K562 (cell line): ENCODE data around the gene PDIA5. TPM values are rescaled to one million over a fixed set of nuclear protein-coding genes. Genes with fewer than 3 reads are reported as not detected.

ENCODE experiments used
- ATAC-seq: fragments of 200-7000 bp; cut with Tn5 transposase; 3 replicates; pipeline ENCODE4 v1.9.1; 2020; ENCODE audit warnings: moderate library complexity
- BruUV-seq: library from RNA; stranded (reverse); fragments of 400-500 nt; replicated peaks from 2 replicates; lab custom pipeline; 2021; lab: Mats Ljungman, UMichigan
- CTCF ChIA-PET: fragments of 300-600 bp; formaldehyde crosslinking; extraction: SDS; loops from one replicate; lab custom pipeline; 2021; ENCODE audit warnings: low intra/inter-chr PET ratio; lab: Yijun Ruan, JAX
- POLR2A ChIA-PET: fragments of 300-600, 350-650 bp; sonication (Branson Sonifier 250); formaldehyde crosslinking; extraction: SDS; loops from one replicate; lab custom pipeline; 2021; ENCODE audit warnings: antibody characterized with exemption, inconsistent platforms; lab: Yijun Ruan, JAX
- DNase-seq, 4 experiments: peaks; one replicate each; pipeline versions ENCODE4 v3.0.0 to v3.0.0-alpha.2; 2011 to 2018; ENCODE audit warnings: low spot score in 3 of 4, mixed read lengths in 3 of 4; ENCODE audit errors: extremely low read depth in 1 of 4
- FAIRE-seq: peaks from 2 replicates; lab custom pipeline; 2011; peaks lifted over from hg19 to GRCh38; lab: Jason Lieb, UNC
- H2AFZ ChIP-seq: 2 replicates; pipeline ENCODE4 v1.6.0; 2011; ENCODE audit warnings: low read depth, low read length, control low read depth, inconsistent platforms
- H3K27ac ChIP-seq: fragments of 200-600 bp; 3 replicates; pipeline ENCODE4 v1.8.0; 2011; ENCODE audit warnings: low read depth, mild to moderate bottlenecking, control low read depth, inconsistent platforms, low read length, moderate library complexity, mixed read lengths; ENCODE audit errors: extremely low read depth
- H3K27me3 ChIP-seq, 2 experiments: fragments of 300-600 bp in 1 of 2; 2 replicates in 1 of 2; 3 replicates in 1 of 2; pipeline versions ENCODE4 v1.6.0 to v1.8.0; 2011; ENCODE audit warnings: inconsistent platforms in 2 of 2, low read length in 2 of 2, mild to moderate bottlenecking in 1 of 2, mixed read lengths in 1 of 2, moderate library complexity in 1 of 2; ENCODE audit not compliant: control insufficient read depth in 2 of 2, insufficient read depth in 2 of 2
- H3K36me3 ChIP-seq: fragments of 300-600 bp; 3 replicates; pipeline ENCODE4 v1.8.0; 2011; ENCODE audit warnings: mild to moderate bottlenecking, low read length, inconsistent platforms; ENCODE audit not compliant: control insufficient read depth, insufficient read depth
- H3K4me1 ChIP-seq, 2 experiments: fragments of 200-600 bp in 1 of 2; replicated peaks in 1 of 2; 2 replicates in 1 of 2; 3 replicates in 1 of 2; pipeline versions ENCODE4 v1.5.1 to v1.8.0; 2011; ENCODE audit warnings: inconsistent platforms in 2 of 2, low read length in 2 of 2, mild to moderate bottlenecking in 1 of 2, mixed read lengths in 1 of 2, moderate library complexity in 1 of 2; ENCODE audit not compliant: control insufficient read depth in 2 of 2, insufficient read depth in 2 of 2
- H3K4me2 ChIP-seq: 2 replicates; pipeline ENCODE4 v1.6.1; 2011; ENCODE audit warnings: low read length, control low read depth, inconsistent platforms, mixed read lengths; ENCODE audit not compliant: insufficient read depth
- H3K4me3 ChIP-seq: fragments of 200-600 bp; sonication (generic), shearing (Covaris generic); 2 replicates; pipeline ENCODE4 v1.5.1; 2016; ENCODE audit warnings: control low read depth, inconsistent platforms
- H3K79me2 ChIP-seq: fragments of 200-600 bp; 3 replicates; pipeline ENCODE4 v1.8.0; 2011; ENCODE audit warnings: low read length, inconsistent platforms; ENCODE audit not compliant: control insufficient read depth, insufficient read depth
- H3K9ac ChIP-seq, 2 experiments: 2 replicates each; pipeline versions ENCODE4 v1.6.0 to v1.6.1; 2011; ENCODE audit warnings: low read depth in 2 of 2, low read length in 2 of 2, control low read depth in 1 of 2, inconsistent platforms in 1 of 2, mild to moderate bottlenecking in 1 of 2, mixed read lengths in 1 of 2; ENCODE audit not compliant: insufficient read depth in 1 of 2
- H3K9me1 ChIP-seq: one replicate; pipeline ENCODE4 v1.6.0; 2011; ENCODE audit warnings: inconsistent platforms, mild to moderate bottlenecking, low read length, moderate library complexity; ENCODE audit not compliant: control insufficient read depth, insufficient read depth
- H3K9me3 ChIP-seq: replicated peaks from 2 replicates; pipeline ENCODE4 v1.5.1; 2011; ENCODE audit warnings: low read depth, low read length, inconsistent platforms; ENCODE audit not compliant: control insufficient read depth, insufficient read depth
- H4K20me1 ChIP-seq: replicated peaks from 2 replicates; pipeline ENCODE4 v1.6.1; 2011; ENCODE audit warnings: low read length, inconsistent platforms, mixed read lengths; ENCODE audit not compliant: control insufficient read depth, insufficient read depth
- ARID1B ChIP-seq: fragments of 450-650 bp; IDR thresholded peaks from 2 replicates; pipeline ENCODE4 v1.6.1; 2016; ENCODE audit warnings: antibody characterized with exemption, mild to moderate bottlenecking, inconsistent platforms
- E2F4 ChIP-seq: sonication (generic); formaldehyde crosslinking; IDR thresholded peaks from 2 replicates; pipeline ENCODE4 v1.8.0; 2022; ENCODE audit warnings: mild to moderate bottlenecking, low read depth, missing genetic modification reagents
- ETV1 ChIP-seq: fragments of 450-650 bp; conservative IDR thresholded peaks from 2 replicates; pipeline ENCODE4 v1.6.1; 2016; ENCODE audit warnings: missing genetic modification characterization, control low read depth, low read depth, missing compliant biosample characterization
- HDAC3 ChIP-seq: fragments of 450-650 bp; IDR thresholded peaks from 2 replicates; pipeline ENCODE4 v1.6.1; 2018; ENCODE audit warnings: borderline replicate concordance, mild to moderate bottlenecking, moderate library complexity; ENCODE audit not compliant: partially characterized antibody
- PHF20 ChIP-seq: fragments of 450-650 bp; IDR thresholded peaks from 2 replicates; pipeline ENCODE4 v1.6.1; 2018; ENCODE audit not compliant: partially characterized antibody
- TEAD1 ChIP-seq, 2 experiments: fragments of 450-650 bp in 1 of 2; sonication (generic) in 1 of 2; formaldehyde crosslinking; IDR thresholded peaks; 2 replicates each; pipeline versions ENCODE4 v1.4.0 to v1.8.0; 2020 to 2022; ENCODE audit warnings: mild to moderate bottlenecking in 2 of 2, missing genetic modification reagents in 1 of 2
- TGIF2 ChIP-seq: sonication (generic); formaldehyde crosslinking; IDR thresholded peaks from 2 replicates; pipeline ENCODE4 v1.8.1; 2022; ENCODE audit warnings: mild to moderate bottlenecking, missing genetic modification reagents, moderate library complexity
- THRB ChIP-seq: fragments of 450-650 bp; formaldehyde crosslinking; conservative IDR thresholded peaks from 2 replicates; pipeline ENCODE4 v1.4.0; 2022; ENCODE audit warnings: mild to moderate bottlenecking, missing genetic modification characterization
- U2AF2 ChIP-seq: fragments of 200-400 bp; formaldehyde crosslinking; optimal IDR thresholded peaks from 2 replicates; pipeline ENCODE3; 2017; ENCODE audit warnings: low read depth, mild to moderate bottlenecking, low read length
- ZBTB12 ChIP-seq: fragments of 250-450 bp; sonication (Bioruptor Pico); IDR thresholded peaks from 2 replicates; pipeline ENCODE4 v1.4.0; 2020
- ZFP30 ChIP-seq: fragments of 250-450 bp; sonication (Bioruptor Pico); IDR thresholded peaks from 2 replicates; pipeline ENCODE4 v1.8.0; 2022; ENCODE audit warnings: moderate library complexity, mild to moderate bottlenecking, inconsistent platforms, borderline replicate concordance
- ZNF609 ChIP-seq: sonication (generic); formaldehyde crosslinking; IDR thresholded peaks from 2 replicates; pipeline ENCODE4 v1.8.1; 2023; ENCODE audit warnings: missing genetic modification reagents, mild to moderate bottlenecking, borderline replicate concordance
- WGBS: fragments of 100-300 bp; shearing (Covaris generic); methylation state at CpG from one replicate; pipeline ENCODE4 v1.1.6; 2016; ENCODE audit warnings: low coverage, mixed read lengths; ENCODE audit not compliant: insufficient coverage; ENCODE audit errors: missing lambda C conversion rate; 5-methylcytosine and 5-hydroxymethylcytosine counted together
- in situ Hi-C: fragments of 300-500 bp; cut with MboI; formaldehyde crosslinking; loops from 4 replicates; pipeline ENCODE4 v1.15.0; 2018; ENCODE audit warnings: inconsistent platforms, mixed read lengths
- intact Hi-C: fragments of 100-400 bp; cut with micrococcal nuclease; formaldehyde crosslinking; loops from 2 replicates; pipeline ENCODE4 v1.14.2; 2022
- polyA plus RNA-seq, 8 experiments: library from polyadenylated mRNA; depleted of rRNA in 4 of 8; stranded (reverse) in 5 of 8; unstranded in 3 of 8; fragments of >200 nt; fragmentation: Nextera tagmentation in 2 of 8; fragmentation: Illumina TruSeq in 1 of 8; extraction: Ambion mirVana in 2 of 8; extraction: Trizol in 1 of 8; gene quantifications; 2 replicates each; pipeline versions ENCODE4 v1.2.1 to v1.2.3, GENCODE V29; 2011 to 2014; ENCODE audit warnings: inconsistent platforms in 1 of 8, missing spikeins in 1 of 8
- total RNA-seq, 7 experiments: library from RNA; depleted of rRNA in 6 of 7; stranded (reverse); fragments of >200 nt in 6 of 7; fragmentation: Illumina TruSeq in 2 of 7; extraction: Trizol in 2 of 7; gene quantifications; 2 replicates each; pipeline versions ENCODE4 v1.2.1 to v1.2.3, GENCODE V29; 2011 to 2021; ENCODE audit warnings: low replicate concordance in 1 of 7

Gene PDIA5
- total and polyA plus RNA-seq, 9 of the 15 experiments (the other 6 are each of a cell fraction or from before 2014, with no cell fraction given): 3.4 to 31.8 (median 19.6) TPM

GRCh38 chr3:123102249-123102648 is 35.4 kb downstream of the PDIA5 start:
- no peak for FAIRE-seq
- H3K27ac ChIP-seq: no peak overlapping the region
- H4K20me1 ChIP-seq: no peaks in the 10 kb centered on the region
- no peak overlapping the region for H3K4me2 ChIP-seq
- in situ Hi-C loops (no loop called here), intact Hi-C loops (no loop called here)
- WGBS: 96% methylated on average over 2 of the region's 2 CpGs
- H3K4me3 ChIP-seq: no peak overlapping the region
- no TSS peak for BruUV-seq
- H2AFZ ChIP-seq: no peak overlapping the region
- H3K79me2 ChIP-seq: no peaks in the 10 kb centered on the region
- no peak for ATAC-seq
- no peaks in the 10 kb centered on the region for H3K9me1 ChIP-seq
- H3K9ac ChIP-seq: no peak overlapping the region
- H3K9me3 ChIP-seq: no peaks in the 10 kb centered on the region
- no peak for DNase-seq
- peaks cover 83% of the 10 kb centered on the region; the same call in 2 of the 3 replicates for H3K36me3 ChIP-seq
- CTCF ChIA-PET: no interaction called here
- POLR2A ChIA-PET: interaction anchor here (0.7 kb wide), 1 partner anchor 21 kb away, joined by 3 read pairs; no protein-coding TSS in a partner anchor
- H3K27me3 ChIP-seq: no peaks in the 10 kb centered on the region
- H3K4me1 ChIP-seq: no peaks in the 10 kb centered on the region
- TF ChIP-seq ZBTB12 (CRISPR knock-in tag) (no peak), HDAC3 (no peak), THRB (CRISPR knock-in tag) (no peak), ZNF609 (CRISPR knock-in tag) (no peak), E2F4 (CRISPR knock-in tag) (no peak), PHF20 (no peak), ZFP30 (no peak), ETV1 (no peak), TGIF2 (no peak), TEAD1 (CRISPR knock-in tag; IDR thresholded peaks at IDR 0.05) (no peak), ARID1B (no peak), U2AF2 (no peak)
